ENCODE results near the gene CISD3. TPM values are rescaled to one million over a fixed set of nuclear protein-coding genes. Genes with fewer than 3 reads are reported as not detected.

CISD3 gene
- polyA plus RNA-seq, 1 experiment: 17.1 TPM

GRCh38 chr17:38748892-38749222 lies 18.7 kb downstream of the CISD3 start:
- Histone ChIP-seq H3K36me3 (ENCODE audit: control insufficient read depth, insufficient read depth, low read length) (no peaks in the 10 kb centered on the region), H3K4me3 (ENCODE audit: low read depth, low read length) (peak overlapping the region; percentile 94), H3K27me3 (ENCODE audit: control insufficient read depth, insufficient read depth, low read length) (no peaks in the 10 kb centered on the region)
- TF ChIP-seq CTCF (IDR thresholded peaks at IDR 0.05; ENCODE audit: insufficient read depth, low read depth, low read length): no peak
- ChIA-PET POLR2A (no interaction called here), CTCF (interaction anchor here (1.0 to 1.3 kb wide), 3 partner anchors 12 to 31 kb away, joined by 4 to 5 read pairs (median 4); no protein-coding TSS in a partner anchor)
- DNase-seq (ENCODE audit: low read depth): no peak

- POLR2A ChIA-PET: interaction anchor here (0.6 kb wide), 1 partner anchor 69 kb away, joined by 4 read pairs; no protein-coding TSS in a partner anchor
- CTCF ChIA-PET: interaction anchor here (0.9 to 1.5 kb wide), 5 partner anchors 13 to 82 kb away, joined by 3 to 5 read pairs (median 4); no protein-coding TSS in a partner anchor
- no peak for TF ChIP-seq CTCF (IDR thresholded peaks at IDR 0.05; ENCODE audit: insufficient read depth, low read depth, low read length)
- peak; percentile 18 for DNase-seq (ENCODE audit: low read depth)
- Histone ChIP-seq H3K36me3 (ENCODE audit: control insufficient read depth, insufficient read depth, low read length) (no peaks in the 10 kb centered on the region), H3K27me3 (ENCODE audit: control insufficient read depth, insufficient read depth, low read length) (no peaks in the 10 kb centered on the region), H3K4me3 (ENCODE audit: low read depth, low read length) (peak overlapping the region; percentile 94)
Observed at GRCh38 chr17:38749223-38750043, 19.3 kb downstream of the CISD3 start.

- Histone ChIP-seq H3K27me3 (ENCODE audit: control insufficient read depth, insufficient read depth, low read length) (no peaks in the 10 kb centered on the region), H3K4me3 (ENCODE audit: low read depth, low read length) (peak overlapping the region; percentile 94), H3K36me3 (ENCODE audit: control insufficient read depth, insufficient read depth, low read length) (no peaks in the 10 kb centered on the region)
- no peak for DNase-seq (ENCODE audit: low read depth)
- POLR2A ChIA-PET: interaction anchor here (0.6 kb wide), 1 partner anchor 69 kb away, joined by 4 read pairs; no protein-coding TSS in a partner anchor
- no peak for TF ChIP-seq CTCF (IDR thresholded peaks at IDR 0.05; ENCODE audit: insufficient read depth, low read depth, low read length)
- CTCF ChIA-PET: interaction anchor here (0.9 to 1.5 kb wide), 5 partner anchors 13 to 83 kb away, joined by 3 to 5 read pairs (median 4); no protein-coding TSS in a partner anchor
Observed at GRCh38 chr17:38750044-38750311, 19.8 kb downstream of the CISD3 start.

GRCh38 chr17:38750312-38751121 lies 20.4 kb downstream of the CISD3 start:
- CTCF ChIA-PET: interaction anchor here (1.0 to 2.6 kb wide), 4 partner anchors 15 to 83 kb away, joined by 3 to 8 read pairs (median 6); partner anchors contain the start of gene CISD3
- Histone ChIP-seq H3K36me3 (ENCODE audit: control insufficient read depth, insufficient read depth, low read length) (no peaks in the 10 kb centered on the region), H3K27me3 (ENCODE audit: control insufficient read depth, insufficient read depth, low read length) (no peaks in the 10 kb centered on the region), H3K4me3 (ENCODE audit: low read depth, low read length) (peak overlapping the region; percentile 90)
- DNase-seq (ENCODE audit: low read depth): no peak
- POLR2A ChIA-PET: no interaction called here
- TF ChIP-seq CTCF (IDR thresholded peaks at IDR 0.05; ENCODE audit: insufficient read depth, low read depth, low read length): no peak

Data from BJ (cell line).